ENCODE measurements around the gene ZDHHC5. TPM values are rescaled to one million over a fixed set of nuclear protein-coding genes. Genes with fewer than 3 reads are reported as not detected.
A peak's percentile ranks its signal among the peaks of the same experiment; 100 is the strongest.

ZDHHC5 gene
- total RNA-seq, 1 donor from 2014 or later = 42.3 TPM

DNA sequence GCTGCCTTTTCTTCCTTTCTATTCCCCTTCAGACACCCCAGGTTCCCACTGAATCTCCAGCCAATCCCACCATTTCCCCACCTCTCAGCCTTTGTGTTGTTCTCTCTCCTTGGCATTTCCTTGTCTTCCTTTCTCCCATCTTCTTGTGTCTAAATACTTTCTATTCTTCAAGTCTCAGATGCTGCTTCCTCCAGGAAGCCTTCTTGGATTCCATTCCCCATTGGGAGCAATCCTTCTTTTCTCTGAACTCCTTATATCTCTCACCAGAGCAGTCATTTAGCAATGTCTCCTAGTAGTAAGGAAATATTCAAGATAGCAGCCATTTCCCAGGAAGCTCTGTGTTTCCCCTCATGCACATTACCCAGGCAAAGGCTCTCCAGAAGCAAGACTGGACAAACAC lies 33.6 kb upstream of the ZDHHC5 start:
- Mint-ChIP-seq H3K36me3 (ENCODE audit: unreplicated experiment) (peaks cover 3% of the 10 kb centered on the region), H3K4me1 (ENCODE audit: low read depth, unreplicated experiment) (peaks cover 24% of the 10 kb centered on the region), H3K27ac (ENCODE audit: unreplicated experiment) (no peak overlapping the region), H3K4me3 (ENCODE audit: unreplicated experiment) (no peak overlapping the region), H3K27me3 (ENCODE audit: unreplicated experiment) (peaks cover 16% of the 10 kb centered on the region), H3K9me3 (ENCODE audit: unreplicated experiment) (peaks cover 13% of the 10 kb centered on the region)
- DNase-seq = no peak
- TF ChIP-seq, protein P1, sequence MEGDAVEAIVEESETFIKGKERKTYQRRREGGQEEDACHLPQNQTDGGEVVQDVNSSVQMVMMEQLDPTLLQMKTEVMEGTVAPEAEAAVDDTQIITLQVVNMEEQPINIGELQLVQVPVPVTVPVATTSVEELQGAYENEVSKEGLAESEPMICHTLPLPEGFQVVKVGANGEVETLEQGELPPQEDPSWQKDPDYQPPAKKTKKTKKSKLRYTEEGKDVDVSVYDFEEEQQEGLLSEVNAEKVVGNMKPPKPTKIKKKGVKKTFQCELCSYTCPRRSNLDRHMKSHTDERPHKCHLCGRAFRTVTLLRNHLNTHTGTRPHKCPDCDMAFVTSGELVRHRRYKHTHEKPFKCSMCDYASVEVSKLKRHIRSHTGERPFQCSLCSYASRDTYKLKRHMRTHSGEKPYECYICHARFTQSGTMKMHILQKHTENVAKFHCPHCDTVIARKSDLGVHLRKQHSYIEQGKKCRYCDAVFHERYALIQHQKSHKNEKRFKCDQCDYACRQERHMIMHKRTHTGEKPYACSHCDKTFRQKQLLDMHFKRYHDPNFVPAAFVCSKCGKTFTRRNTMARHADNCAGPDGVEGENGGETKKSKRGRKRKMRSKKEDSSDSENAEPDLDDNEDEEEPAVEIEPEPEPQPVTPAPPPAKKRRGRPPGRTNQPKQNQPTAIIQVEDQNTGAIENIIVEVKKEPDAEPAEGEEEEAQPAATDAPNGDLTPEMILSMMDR (IDR thresholded peaks at IDR 0.05; ENCODE audit: partially characterized antibody, unreplicated experiment) = no peak

DNA sequence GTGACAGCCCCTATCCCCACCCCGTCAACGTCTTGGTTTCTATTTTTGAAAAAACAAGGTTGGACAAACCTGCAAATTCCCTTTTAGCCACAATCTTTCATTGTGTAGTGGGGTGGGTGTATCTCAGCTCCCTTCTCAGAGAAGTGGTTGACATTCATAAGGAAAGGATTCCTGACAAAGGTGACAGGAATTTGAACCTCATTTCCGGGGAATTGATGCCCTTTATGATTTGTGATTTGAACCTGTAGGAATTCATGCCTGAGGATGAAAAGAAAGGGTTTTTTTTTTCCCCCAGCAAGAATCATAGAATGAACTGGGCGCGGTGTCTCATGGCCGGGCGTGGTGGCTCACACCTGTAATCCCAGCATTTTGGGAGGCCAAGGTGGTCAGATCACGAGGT lies 32.7 kb upstream of the ZDHHC5 start:
- TF ChIP-seq, protein P1 (IDR thresholded peaks at IDR 0.05; ENCODE audit: partially characterized antibody, unreplicated experiment) = no peak
- peaks cover 18% of the 10 kb centered on the region for H3K4me1 Mint-ChIP-seq (ENCODE audit: low read depth, unreplicated experiment)
- no peak overlapping the region for H3K4me3 Mint-ChIP-seq (ENCODE audit: unreplicated experiment)
- peaks cover 18% of the 10 kb centered on the region for H3K9me3 Mint-ChIP-seq (ENCODE audit: unreplicated experiment)
- DNase-seq = no peak
- peaks cover 3% of the 10 kb centered on the region for H3K36me3 Mint-ChIP-seq (ENCODE audit: unreplicated experiment)
- H3K27me3 Mint-ChIP-seq (ENCODE audit: unreplicated experiment) = peaks cover 24% of the 10 kb centered on the region
- no peak overlapping the region for H3K27ac Mint-ChIP-seq (ENCODE audit: unreplicated experiment)

DNA sequence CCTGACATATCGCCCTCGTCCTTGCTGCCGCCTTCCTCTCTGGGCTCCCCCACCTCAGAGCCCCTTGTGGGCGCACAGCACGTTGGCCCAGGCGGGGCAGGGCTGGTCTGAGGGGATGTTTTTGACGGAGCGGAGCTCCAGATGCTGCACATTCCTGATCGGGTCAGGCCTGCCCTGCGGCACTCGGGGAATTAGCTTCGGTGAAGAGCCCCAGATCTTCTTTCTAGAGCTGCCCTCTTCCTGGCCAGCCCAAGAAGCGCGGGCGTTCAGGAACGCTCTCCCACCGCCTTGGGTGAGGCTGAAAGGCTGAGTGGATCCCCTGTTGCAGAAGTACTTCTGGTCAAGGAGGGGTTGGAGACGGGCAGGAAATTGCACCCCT lies 30.3 kb upstream of the ZDHHC5 start:
- DNase-seq = peak; percentile 59
- Mint-ChIP-seq H3K27me3 (ENCODE audit: unreplicated experiment) (peaks cover 28% of the 10 kb centered on the region), H3K27ac (ENCODE audit: unreplicated experiment) (peak overlapping the region; percentile 100), H3K36me3 (ENCODE audit: unreplicated experiment) (no peaks in the 10 kb centered on the region), H3K4me1 (ENCODE audit: low read depth, unreplicated experiment) (peaks cover 22% of the 10 kb centered on the region), H3K4me3 (ENCODE audit: unreplicated experiment) (peak overlapping the region; percentile 98), H3K9me3 (ENCODE audit: unreplicated experiment) (peaks cover 15% of the 10 kb centered on the region)
- TF ChIP-seq, protein P1 (IDR thresholded peaks at IDR 0.05; ENCODE audit: partially characterized antibody, unreplicated experiment) = no peak

DNA sequence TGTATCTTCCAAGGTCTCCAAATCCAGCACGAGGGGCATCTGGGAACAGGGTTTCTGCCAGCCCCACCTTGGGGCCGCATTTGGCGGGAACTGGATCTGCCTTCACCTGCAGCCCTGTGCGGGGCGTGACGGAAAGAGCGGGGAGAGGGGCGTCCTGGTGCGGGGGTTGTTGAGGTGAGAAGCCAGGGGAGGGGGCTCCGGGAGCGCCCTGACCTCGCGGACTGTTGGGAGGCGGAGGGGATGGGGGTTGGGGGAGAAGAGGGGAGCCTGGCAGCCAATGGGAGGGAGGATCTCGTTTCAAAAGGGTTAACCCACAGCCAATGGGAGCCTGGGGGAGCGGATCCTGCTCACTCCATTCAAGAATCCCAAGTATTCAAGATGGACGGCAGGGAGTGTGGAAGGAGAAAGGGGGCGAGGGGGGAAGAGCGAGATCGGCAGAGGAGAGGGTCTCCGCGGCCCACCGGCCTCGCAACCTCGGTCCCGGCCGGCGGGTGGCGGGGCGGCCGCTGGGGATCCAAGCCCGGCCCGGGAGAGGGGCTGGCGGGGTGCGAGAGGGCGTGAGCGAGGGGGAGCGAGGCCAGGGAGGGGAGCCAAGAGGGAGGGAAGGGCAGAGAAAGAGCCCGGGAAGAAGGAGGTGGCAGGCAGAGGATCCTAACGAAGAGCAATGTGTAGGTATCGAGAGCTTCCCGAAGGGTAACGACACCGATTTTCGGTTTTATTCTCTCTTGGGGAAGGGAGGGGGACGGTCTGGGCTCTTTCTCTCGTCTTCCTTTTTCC lies 29.7 kb upstream of the ZDHHC5 start:
- Mint-ChIP-seq H3K9me3 (ENCODE audit: unreplicated experiment) (peaks cover 15% of the 10 kb centered on the region), H3K4me1 (ENCODE audit: low read depth, unreplicated experiment) (peaks cover 25% of the 10 kb centered on the region), H3K4me3 (ENCODE audit: unreplicated experiment) (peak overlapping the region; percentile 98), H3K27me3 (ENCODE audit: unreplicated experiment) (peaks cover 29% of the 10 kb centered on the region), H3K36me3 (ENCODE audit: unreplicated experiment) (no peaks in the 10 kb centered on the region), H3K27ac (ENCODE audit: unreplicated experiment) (peak overlapping the region; percentile 100)
- TF ChIP-seq, protein P1 (IDR thresholded peaks at IDR 0.05; ENCODE audit: partially characterized antibody, unreplicated experiment) = no peak
- DNase-seq = peak; percentile 81

DNA sequence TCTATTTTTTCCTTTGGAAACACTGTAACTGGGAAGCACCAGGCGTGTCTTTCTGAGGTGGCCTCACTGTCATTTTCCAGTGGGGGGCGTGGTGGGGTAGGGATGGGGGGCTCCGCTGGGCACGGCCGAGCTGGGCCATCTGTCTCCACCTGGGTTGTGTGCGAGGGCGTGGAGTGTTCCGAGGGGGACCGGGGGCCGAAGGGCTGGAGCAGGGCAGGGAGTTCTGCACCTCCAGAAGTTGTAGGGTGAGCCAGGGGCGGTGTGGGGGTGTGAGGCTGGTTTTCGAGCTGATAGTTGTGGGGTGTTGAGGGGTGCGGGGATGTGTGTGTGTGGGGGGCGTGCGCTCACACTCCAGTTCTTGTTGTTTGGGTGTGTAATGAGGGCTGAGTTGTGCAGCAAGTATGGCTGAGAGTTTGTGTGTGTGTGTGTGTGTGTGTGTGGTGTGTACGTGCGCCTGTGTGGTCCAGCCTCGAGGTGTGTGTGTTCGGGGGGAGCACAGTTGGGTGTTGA lies 29.0 kb upstream of the ZDHHC5 start:
- Mint-ChIP-seq H3K27ac (ENCODE audit: unreplicated experiment) (peak overlapping the region; percentile 100), H3K4me1 (ENCODE audit: low read depth, unreplicated experiment) (peaks cover 32% of the 10 kb centered on the region), H3K9me3 (ENCODE audit: unreplicated experiment) (peaks cover 18% of the 10 kb centered on the region), H3K27me3 (ENCODE audit: unreplicated experiment) (peaks cover 34% of the 10 kb centered on the region), H3K4me3 (ENCODE audit: unreplicated experiment) (peak overlapping the region; percentile 98), H3K36me3 (ENCODE audit: unreplicated experiment) (no peaks in the 10 kb centered on the region)
- peak; percentile 50 for DNase-seq
- TF ChIP-seq, protein P1 (IDR thresholded peaks at IDR 0.05; ENCODE audit: partially characterized antibody, unreplicated experiment) = no peak
